Large intestine (tissue), 3 donors: ENCODE results near the gene CFAP74. TPM values are rescaled to one million over a fixed set of nuclear protein-coding genes. Genes with fewer than 3 reads are reported as not detected.

Experiments used
- DNase-seq, 2 donors: peaks; one replicate each; pipeline versions ENCODE4 v3.0.0 to v3.0.0-alpha.2; 2013
- H3K27ac ChIP-seq: one replicate; pipeline ENCODE4 v1.5.1; 2013; ENCODE audit warnings: low read length
- H3K27me3 ChIP-seq: 2 replicates; pipeline ENCODE4 v1.6.1; 2013; ENCODE audit warnings: low read length; ENCODE audit not compliant: control insufficient read depth, insufficient read depth
- H3K36me3 ChIP-seq: 2 replicates; pipeline ENCODE4 v1.6.1; 2013; ENCODE audit warnings: low read length; ENCODE audit not compliant: control insufficient read depth, insufficient read depth
- H3K4me1 ChIP-seq: one replicate; pipeline ENCODE4 v1.6.1; 2013; ENCODE audit warnings: low read length; ENCODE audit not compliant: control insufficient read depth, insufficient read depth
- H3K4me3 ChIP-seq: one replicate; pipeline ENCODE4 v1.5.1; 2013; ENCODE audit warnings: low read length
- H3K9me3 ChIP-seq: one replicate; pipeline ENCODE4 v1.6.1; 2013; ENCODE audit warnings: mild to moderate bottlenecking, low read depth, low read length, moderate library complexity; ENCODE audit not compliant: control insufficient read depth
- whole genome bisulfite sequencing: methylation state at CpG from one replicate; pipeline ENCODE4 v1.1.5; 2013; ENCODE audit warnings: low lambda C conversion rate; ENCODE audit not compliant: insufficient coverage; 5-methylcytosine and 5-hydroxymethylcytosine counted together
- polyA plus RNA-seq: library from polyadenylated mRNA; unstranded; fragments of 120-200 nt; gene quantifications from one replicate; pipeline ENCODE4 v1.2.1, GENCODE V29; 2013

The CFAP74 gene
- polyA plus RNA-seq, 1 donor = 1.4 TPM

DNA sequence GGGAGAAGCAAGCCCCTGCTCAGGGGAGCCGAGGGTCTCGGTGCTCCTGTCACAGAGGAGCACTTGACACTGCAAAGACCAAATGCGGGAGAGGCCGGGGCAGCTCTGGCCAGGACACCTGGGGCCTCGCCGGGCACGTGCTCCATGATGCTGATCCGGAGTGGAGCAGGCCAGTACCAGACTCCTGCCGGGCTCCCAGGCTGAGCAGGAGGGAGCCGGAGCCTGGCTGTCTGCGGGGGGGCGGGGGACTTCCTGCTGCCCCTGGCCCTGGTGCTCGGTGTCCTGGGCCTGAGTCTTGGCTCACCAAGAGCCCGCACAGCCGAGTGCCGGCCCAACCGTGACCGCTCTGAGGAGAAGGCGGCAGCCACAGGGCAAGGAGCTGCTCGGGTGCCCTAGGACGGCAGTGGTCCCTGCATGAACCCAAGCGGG, 46.0 kb downstream of the CFAP74 start:
- H3K27ac ChIP-seq = no peak overlapping the region
- H3K36me3 ChIP-seq = no peaks in the 10 kb centered on the region
- no peak for DNase-seq
- no peak overlapping the region for H3K4me3 ChIP-seq
- WGBS = no CpG with 5 or more reads among the region's 22 CpGs
- H3K4me1 ChIP-seq = peaks cover 7% of the 10 kb centered on the region
- H3K27me3 ChIP-seq = peaks cover 11% of the 10 kb centered on the region
- H3K9me3 ChIP-seq = peaks cover 6% of the 10 kb centered on the region

DNA sequence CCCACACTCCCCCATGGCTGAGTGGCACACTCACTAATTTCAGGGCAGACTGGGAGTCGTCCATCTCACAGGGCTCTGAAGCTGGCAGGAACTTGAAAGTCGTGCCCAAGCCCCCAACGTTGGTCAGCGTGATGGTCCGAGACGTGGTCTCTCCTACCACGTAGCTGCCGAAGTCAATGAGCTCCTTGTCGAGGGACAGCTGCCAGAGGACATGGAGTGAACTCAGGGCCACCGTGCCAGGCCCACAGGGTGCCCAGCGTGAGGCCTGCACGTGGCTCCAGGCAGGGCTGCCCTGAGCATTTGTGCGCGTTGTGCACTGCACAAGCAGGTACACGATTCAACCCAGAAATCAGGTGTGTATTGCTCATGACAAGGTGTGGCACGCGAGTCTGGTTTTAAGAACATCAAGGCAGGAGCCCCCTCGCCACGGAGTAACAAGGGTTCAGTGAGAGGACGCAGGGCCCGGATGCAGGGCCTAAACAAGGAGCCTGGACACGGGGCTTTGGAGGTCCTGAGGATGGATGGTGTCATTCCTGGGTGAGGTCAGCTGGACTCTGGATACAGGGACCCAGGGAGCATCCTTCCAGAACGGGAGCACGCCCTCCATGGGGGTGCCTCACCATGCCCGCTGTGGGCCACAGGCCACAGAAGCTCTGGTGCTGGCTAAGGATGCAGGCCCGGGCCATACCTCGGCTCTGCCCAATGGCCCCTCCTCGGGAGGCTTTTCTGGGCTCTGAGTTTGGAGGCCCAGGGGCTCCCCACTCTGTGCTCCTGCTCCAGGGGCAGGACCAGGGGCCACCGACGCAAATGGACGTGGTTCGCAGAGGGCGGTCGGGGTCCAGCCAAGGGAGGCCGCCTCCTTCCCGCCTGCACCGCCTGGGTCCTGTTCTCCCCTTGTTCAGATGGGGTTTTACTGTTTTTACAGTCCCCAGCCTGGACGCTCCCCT, 46.7 kb downstream of the CFAP74 start:
- Histone ChIP-seq H3K4me1 (peaks cover 7% of the 10 kb centered on the region), H3K9me3 (peaks cover 6% of the 10 kb centered on the region), H3K36me3 (no peaks in the 10 kb centered on the region), H3K4me3 (no peak overlapping the region), H3K27ac (no peak overlapping the region), H3K27me3 (peaks cover 9% of the 10 kb centered on the region)
- 100% methylated on average over 4 of the region's 38 CpGs for WGBS
- no peak for DNase-seq

DNA sequence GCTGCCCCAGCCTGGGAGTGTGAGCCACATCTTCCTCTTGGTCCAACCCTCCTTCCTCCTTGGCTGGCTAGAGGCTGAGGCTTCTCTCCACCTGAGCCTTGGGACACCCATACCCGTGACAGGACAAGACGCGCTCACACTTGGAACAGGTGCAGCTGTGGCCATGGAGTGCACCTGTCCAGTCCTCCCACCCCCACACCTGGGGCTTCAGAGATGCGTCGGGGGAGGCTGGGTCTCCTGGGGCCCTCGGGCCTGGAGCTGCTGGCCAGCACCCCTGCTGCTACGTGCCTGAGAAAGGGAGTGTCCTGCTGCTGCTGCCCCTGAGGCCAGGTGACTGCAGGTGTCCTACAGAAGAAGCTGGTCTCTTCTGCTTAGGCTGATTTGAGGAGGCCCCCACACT, 47.5 kb downstream of the CFAP74 start:
- Histone ChIP-seq H3K36me3 (no peaks in the 10 kb centered on the region), H3K27me3 (peaks cover 3% of the 10 kb centered on the region), H3K4me3 (no peak overlapping the region), H3K4me1 (peaks cover 7% of the 10 kb centered on the region), H3K27ac (no peak overlapping the region), H3K9me3 (peaks cover 6% of the 10 kb centered on the region)
- no CpG with 5 or more reads among the region's 7 CpGs for WGBS
- DNase-seq = no peak

DNA sequence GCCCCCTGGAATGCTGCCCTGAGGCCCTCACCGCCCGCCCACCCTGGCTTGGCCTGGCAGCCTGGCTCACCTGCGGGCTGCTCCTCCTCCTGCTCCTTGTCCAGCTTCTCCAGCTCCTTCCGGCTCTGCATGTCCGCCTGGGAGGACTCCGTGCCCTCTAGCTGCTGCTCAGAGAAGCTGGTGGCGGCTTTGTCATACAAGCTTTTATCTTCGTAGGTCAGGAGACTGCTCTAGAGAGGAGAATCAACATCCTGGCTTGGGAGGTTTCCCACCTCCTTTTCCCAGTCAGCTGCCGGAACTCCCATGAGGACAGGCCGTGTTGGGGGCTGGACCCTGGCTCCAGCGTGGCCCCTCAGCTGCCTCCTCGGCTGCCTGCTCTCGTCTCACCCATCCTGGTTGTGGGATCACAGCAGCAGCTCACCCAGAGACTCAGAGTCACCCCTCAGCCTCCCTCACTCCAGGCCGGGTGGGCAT, 47.9 kb downstream of the CFAP74 start:
- Histone ChIP-seq H3K4me3 (no peak overlapping the region), H3K36me3 (no peaks in the 10 kb centered on the region), H3K4me1 (peaks cover 6% of the 10 kb centered on the region), H3K27ac (no peak overlapping the region), H3K9me3 (peaks cover 6% of the 10 kb centered on the region), H3K27me3 (no peaks in the 10 kb centered on the region)
- WGBS = no CpG with 5 or more reads among the region's 14 CpGs
- DNase-seq = peak; percentile 16 to 50

DNA sequence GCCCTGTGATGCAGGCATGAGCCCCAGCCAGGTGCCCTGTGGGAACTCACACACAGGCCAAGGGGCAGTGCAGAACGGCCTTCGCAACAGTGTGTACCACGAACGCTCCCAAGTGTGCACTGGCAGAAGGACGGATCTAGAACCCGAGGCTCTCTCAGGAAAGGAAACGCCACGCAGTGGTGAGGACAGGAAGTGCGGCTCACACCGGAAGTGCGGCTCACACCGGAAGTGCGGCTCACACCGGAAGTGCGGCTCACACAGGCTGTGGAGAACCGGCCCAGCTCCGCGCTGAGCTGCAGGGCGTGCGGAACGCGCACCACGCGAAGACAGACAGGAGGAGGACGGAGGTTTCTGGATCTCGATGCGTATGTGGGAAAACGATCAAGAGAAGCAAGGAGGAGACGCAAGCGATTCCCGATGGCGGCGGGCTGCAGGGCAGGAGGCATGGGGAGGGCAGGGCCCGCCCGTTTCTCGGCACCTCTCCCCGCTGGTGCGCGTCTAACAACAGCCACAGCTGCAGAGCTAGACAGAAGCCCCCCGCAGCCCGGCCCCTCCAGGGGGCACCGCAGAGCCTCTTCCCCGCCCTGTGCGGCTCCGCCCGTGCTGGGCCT, 48.6 kb downstream of the CFAP74 start:
- no peaks in the 10 kb centered on the region for H3K4me1 ChIP-seq
- no peaks in the 10 kb centered on the region for H3K36me3 ChIP-seq
- no peak overlapping the region for H3K4me3 ChIP-seq
- H3K27me3 ChIP-seq = no peaks in the 10 kb centered on the region
- H3K27ac ChIP-seq = no peak overlapping the region
- WGBS = no CpG with 5 or more reads among the region's 46 CpGs
- DNase-seq = no peak
- H3K9me3 ChIP-seq = peaks cover 6% of the 10 kb centered on the region

DNA sequence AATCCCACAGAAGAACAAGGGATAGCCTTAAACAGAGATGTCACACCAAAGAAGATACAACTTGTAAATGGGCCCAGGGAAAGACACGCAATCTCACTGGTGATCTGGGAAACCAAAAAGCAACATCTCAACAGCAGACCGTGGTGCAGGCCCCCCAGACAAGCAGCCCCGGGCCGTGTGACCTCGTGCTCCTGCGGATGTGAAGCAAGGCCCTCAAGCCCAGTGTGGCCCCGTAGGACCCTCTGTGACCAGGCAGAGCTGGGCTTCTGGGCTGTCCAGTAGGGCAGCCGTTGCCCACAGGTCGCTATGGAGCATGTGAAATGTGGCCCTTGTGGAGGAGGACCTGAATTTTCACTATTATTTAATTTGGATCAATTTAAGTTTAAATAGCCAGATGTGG, 49.6 kb downstream of the CFAP74 start:
- no CpG with 5 or more reads among the region's 9 CpGs for WGBS
- H3K27me3 ChIP-seq = no peaks in the 10 kb centered on the region
- peaks cover 6% of the 10 kb centered on the region for H3K9me3 ChIP-seq
- no peaks in the 10 kb centered on the region for H3K4me1 ChIP-seq
- H3K27ac ChIP-seq = no peak overlapping the region
- no peak for DNase-seq
- no peak overlapping the region for H3K4me3 ChIP-seq
- no peaks in the 10 kb centered on the region for H3K36me3 ChIP-seq

DNA sequence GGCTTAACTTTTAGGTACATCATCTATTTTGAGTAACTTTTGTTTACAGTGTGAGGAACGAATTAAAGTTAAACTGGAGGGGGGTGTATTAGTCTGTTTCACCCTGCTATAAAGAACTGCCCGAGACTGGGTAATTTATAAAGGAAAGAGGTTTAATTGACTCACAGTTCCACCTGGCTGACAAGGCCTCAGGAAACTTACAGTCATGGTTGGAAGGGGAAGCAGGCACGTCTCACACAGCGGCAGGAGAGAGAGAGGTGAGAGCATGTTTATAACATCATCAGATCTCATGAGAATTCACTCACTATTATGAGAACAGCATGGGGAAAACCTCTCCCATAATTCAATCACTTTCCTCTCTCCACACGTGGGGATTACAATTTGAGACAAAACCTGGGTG, 52.6 kb downstream of the CFAP74 start:
- DNase-seq = no peak
- Histone ChIP-seq H3K4me1 (peaks cover 4% of the 10 kb centered on the region), H3K27ac (no peak overlapping the region), H3K36me3 (no peaks in the 10 kb centered on the region), H3K27me3 (no peaks in the 10 kb centered on the region), H3K9me3 (peaks cover 6% of the 10 kb centered on the region), H3K4me3 (no peak overlapping the region)
- no CpG with 5 or more reads among the region's 5 CpGs for WGBS

DNA sequence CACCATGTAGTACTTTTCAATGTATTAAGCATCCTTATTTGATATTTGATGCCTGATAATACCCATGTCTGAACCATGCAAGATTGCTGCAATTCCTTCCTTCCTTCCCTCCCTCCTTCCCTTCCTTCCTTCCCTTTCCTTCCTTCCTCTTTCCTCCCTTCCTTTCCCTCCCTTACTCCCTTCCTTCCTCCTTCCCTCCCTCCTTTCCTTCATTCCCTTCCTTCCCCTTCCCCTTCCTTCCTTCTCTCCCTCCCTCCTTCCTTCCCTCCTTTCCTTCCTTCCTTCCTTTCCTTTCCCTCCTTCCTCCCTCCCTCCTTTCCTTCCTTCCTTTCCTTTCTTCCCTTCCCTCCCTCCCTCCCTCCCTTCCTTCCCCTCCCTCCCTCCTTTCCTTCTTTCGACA, 54.8 kb downstream of the CFAP74 start:
- Histone ChIP-seq H3K9me3 (no peaks in the 10 kb centered on the region), H3K27ac (no peak overlapping the region), H3K4me3 (no peak overlapping the region), H3K27me3 (no peaks in the 10 kb centered on the region), H3K4me1 (peaks cover 9% of the 10 kb centered on the region), H3K36me3 (no peaks in the 10 kb centered on the region)
- WGBS = no CpG with 5 or more reads among the region's 1 CpG
- DNase-seq = no peak

DNA sequence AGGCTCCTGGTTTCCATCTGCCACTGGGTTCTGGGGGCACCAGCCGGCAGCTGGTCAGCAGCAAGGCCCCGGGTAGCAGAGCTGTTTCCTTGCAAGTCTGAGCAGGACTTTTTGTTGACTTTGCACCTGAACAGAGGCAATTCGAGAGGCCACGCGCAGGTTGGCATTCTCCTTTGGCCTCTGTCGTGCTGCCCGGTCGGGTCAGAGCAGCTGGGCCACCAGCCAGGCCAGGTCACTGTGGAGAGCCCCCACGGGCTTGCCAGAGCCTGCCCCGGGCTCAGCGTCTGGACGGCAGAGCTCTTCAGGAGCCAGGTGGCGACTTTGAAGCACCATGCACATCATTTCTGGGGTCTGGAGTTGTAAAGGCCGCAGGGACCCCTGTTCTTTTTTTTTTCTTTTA, 56.1 kb downstream of the CFAP74 start:
- Histone ChIP-seq H3K4me3 (no peak overlapping the region), H3K4me1 (peaks cover 22% of the 10 kb centered on the region), H3K9me3 (peaks cover 6% of the 10 kb centered on the region), H3K27me3 (no peaks in the 10 kb centered on the region), H3K27ac (no peak overlapping the region), H3K36me3 (no peaks in the 10 kb centered on the region)
- WGBS = no CpG with 5 or more reads among the region's 14 CpGs
- no peak for DNase-seq

DNA sequence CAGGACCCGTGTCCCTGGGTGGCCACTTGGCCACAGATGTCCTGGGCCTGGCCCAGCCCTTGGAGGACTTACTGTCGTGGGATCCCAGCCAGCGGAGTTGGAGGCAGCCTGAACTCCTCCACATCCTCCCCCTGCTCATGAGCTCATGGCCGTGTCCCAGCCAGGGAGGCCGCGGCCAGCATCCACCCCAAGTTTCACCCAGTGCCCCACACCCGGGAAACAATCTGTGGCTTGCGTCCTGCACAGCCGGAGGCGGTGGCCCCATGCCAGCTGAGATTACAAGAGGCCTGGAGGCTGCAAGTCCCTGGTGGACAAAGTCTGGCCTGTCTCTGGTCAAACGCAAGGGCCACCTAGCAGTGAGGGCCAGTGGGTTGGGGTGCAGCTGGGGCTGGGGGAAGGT, 57.0 kb downstream of the CFAP74 start:
- no CpG with 5 or more reads among the region's 11 CpGs for WGBS
- Histone ChIP-seq H3K27me3 (no peaks in the 10 kb centered on the region), H3K4me1 (peaks cover 26% of the 10 kb centered on the region), H3K4me3 (no peak overlapping the region), H3K9me3 (peaks cover 11% of the 10 kb centered on the region), H3K27ac (no peak overlapping the region), H3K36me3 (no peaks in the 10 kb centered on the region)
- DNase-seq = no peak
